Measurements from ENCODE around the gene FAM169A.
"Not testable (repeated sequence)": the region's sequence is repeated elsewhere in the genome, so short reads cannot be mapped to it uniquely, and the experiment has no call there.

DNA sequence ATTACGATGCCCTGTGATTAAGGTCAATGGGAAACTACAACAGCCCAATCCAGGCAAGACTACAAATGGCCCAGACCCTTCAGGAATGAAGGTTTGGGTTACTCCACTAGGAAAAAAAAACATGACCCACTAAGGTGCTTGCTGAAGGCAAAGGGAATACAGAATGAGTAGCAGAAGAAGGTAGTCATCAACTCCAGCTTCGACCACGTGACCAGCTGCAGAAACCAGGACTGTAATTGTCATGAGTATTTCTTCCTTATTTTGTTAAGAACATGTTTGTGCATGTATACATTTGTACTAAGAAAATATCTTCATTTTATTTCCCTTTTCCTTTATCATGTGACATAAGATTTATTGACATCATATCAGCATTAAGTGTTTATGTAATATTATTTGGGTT is 74.5 kb downstream of the FAM169A start:
- TF ChIP-seq SP1 (IDR thresholded peaks at IDR 0.05; ENCODE audit: low read depth); EGR1 (IDR thresholded peaks at IDR 0.05; ENCODE audit: low read depth); EZH2phosphoT487 (IDR thresholded peaks at IDR 0.05; ENCODE audit: borderline replicate concordance); ZFX (IDR thresholded peaks at IDR 0.05); RAD21 (IDR thresholded peaks at IDR 0.05; ENCODE audit: low read depth); SIN3A (IDR thresholded peaks at IDR 0.05; ENCODE audit: low read depth): not testable (repeated sequence)
- TF ChIP-seq, protein P1, sequence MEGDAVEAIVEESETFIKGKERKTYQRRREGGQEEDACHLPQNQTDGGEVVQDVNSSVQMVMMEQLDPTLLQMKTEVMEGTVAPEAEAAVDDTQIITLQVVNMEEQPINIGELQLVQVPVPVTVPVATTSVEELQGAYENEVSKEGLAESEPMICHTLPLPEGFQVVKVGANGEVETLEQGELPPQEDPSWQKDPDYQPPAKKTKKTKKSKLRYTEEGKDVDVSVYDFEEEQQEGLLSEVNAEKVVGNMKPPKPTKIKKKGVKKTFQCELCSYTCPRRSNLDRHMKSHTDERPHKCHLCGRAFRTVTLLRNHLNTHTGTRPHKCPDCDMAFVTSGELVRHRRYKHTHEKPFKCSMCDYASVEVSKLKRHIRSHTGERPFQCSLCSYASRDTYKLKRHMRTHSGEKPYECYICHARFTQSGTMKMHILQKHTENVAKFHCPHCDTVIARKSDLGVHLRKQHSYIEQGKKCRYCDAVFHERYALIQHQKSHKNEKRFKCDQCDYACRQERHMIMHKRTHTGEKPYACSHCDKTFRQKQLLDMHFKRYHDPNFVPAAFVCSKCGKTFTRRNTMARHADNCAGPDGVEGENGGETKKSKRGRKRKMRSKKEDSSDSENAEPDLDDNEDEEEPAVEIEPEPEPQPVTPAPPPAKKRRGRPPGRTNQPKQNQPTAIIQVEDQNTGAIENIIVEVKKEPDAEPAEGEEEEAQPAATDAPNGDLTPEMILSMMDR (IDR thresholded peaks at IDR 0.05 in 2 of 3, conservative IDR thresholded peaks at IDR 0.05 in 1 of 3; ENCODE audit: borderline replicate concordance in 1 of 3, insufficient read depth in 1 of 3, low read depth in 2 of 3, low read length in 2 of 3), result not testable (repeated sequence)
